K562 (cell line): ENCODE data around the gene PAIP1. TPM values are rescaled to one million over a fixed set of nuclear protein-coding genes. Genes with fewer than 3 reads are reported as not detected.

Source experiments
- ATAC-seq: fragments of 200-7000 bp; cut with Tn5 transposase; 3 replicates; pipeline ENCODE4 v1.9.1; 2020; ENCODE audit warnings: moderate library complexity
- BruUV-seq: library from RNA; stranded (reverse); fragments of 400-500 nt; replicated peaks from 2 replicates; lab custom pipeline; 2021; lab: Mats Ljungman, UMichigan
- CTCF ChIA-PET: fragments of 300-600 bp; formaldehyde crosslinking; extraction: SDS; loops from one replicate; lab custom pipeline; 2021; ENCODE audit warnings: low intra/inter-chr PET ratio; lab: Yijun Ruan, JAX
- POLR2A ChIA-PET: fragments of 300-600, 350-650 bp; sonication (Branson Sonifier 250); formaldehyde crosslinking; extraction: SDS; loops from one replicate; lab custom pipeline; 2021; ENCODE audit warnings: antibody characterized with exemption, inconsistent platforms; lab: Yijun Ruan, JAX
- DNase-seq, 4 experiments: peaks; one replicate each; pipeline versions ENCODE4 v3.0.0 to v3.0.0-alpha.2; 2011 to 2018; ENCODE audit warnings: low spot score in 3 of 4, mixed read lengths in 3 of 4; ENCODE audit errors: extremely low read depth in 1 of 4
- FAIRE-seq: peaks from 2 replicates; lab custom pipeline; 2011; peaks lifted over from hg19 to GRCh38; lab: Jason Lieb, UNC
- H2AFZ ChIP-seq: 2 replicates; pipeline ENCODE4 v1.6.0; 2011; ENCODE audit warnings: low read depth, low read length, control low read depth, inconsistent platforms
- H3K27ac ChIP-seq: fragments of 200-600 bp; 3 replicates; pipeline ENCODE4 v1.8.0; 2011; ENCODE audit warnings: low read depth, mild to moderate bottlenecking, control low read depth, inconsistent platforms, low read length, moderate library complexity, mixed read lengths; ENCODE audit errors: extremely low read depth
- H3K27me3 ChIP-seq, 2 experiments: fragments of 300-600 bp in 1 of 2; 2 replicates in 1 of 2; 3 replicates in 1 of 2; pipeline versions ENCODE4 v1.6.0 to v1.8.0; 2011; ENCODE audit warnings: inconsistent platforms in 2 of 2, low read length in 2 of 2, mild to moderate bottlenecking in 1 of 2, mixed read lengths in 1 of 2, moderate library complexity in 1 of 2; ENCODE audit not compliant: control insufficient read depth in 2 of 2, insufficient read depth in 2 of 2
- H3K36me3 ChIP-seq: fragments of 300-600 bp; 3 replicates; pipeline ENCODE4 v1.8.0; 2011; ENCODE audit warnings: mild to moderate bottlenecking, low read length, inconsistent platforms; ENCODE audit not compliant: control insufficient read depth, insufficient read depth
- H3K4me1 ChIP-seq, 2 experiments: fragments of 200-600 bp in 1 of 2; replicated peaks in 1 of 2; 2 replicates in 1 of 2; 3 replicates in 1 of 2; pipeline versions ENCODE4 v1.5.1 to v1.8.0; 2011; ENCODE audit warnings: inconsistent platforms in 2 of 2, low read length in 2 of 2, mild to moderate bottlenecking in 1 of 2, mixed read lengths in 1 of 2, moderate library complexity in 1 of 2; ENCODE audit not compliant: control insufficient read depth in 2 of 2, insufficient read depth in 2 of 2
- H3K4me2 ChIP-seq: 2 replicates; pipeline ENCODE4 v1.6.1; 2011; ENCODE audit warnings: low read length, control low read depth, inconsistent platforms, mixed read lengths; ENCODE audit not compliant: insufficient read depth
- H3K4me3 ChIP-seq: fragments of 200-600 bp; sonication (generic), shearing (Covaris generic); 2 replicates; pipeline ENCODE4 v1.5.1; 2016; ENCODE audit warnings: control low read depth, inconsistent platforms
- H3K79me2 ChIP-seq: fragments of 200-600 bp; 3 replicates; pipeline ENCODE4 v1.8.0; 2011; ENCODE audit warnings: low read length, inconsistent platforms; ENCODE audit not compliant: control insufficient read depth, insufficient read depth
- H3K9ac ChIP-seq, 2 experiments: 2 replicates each; pipeline versions ENCODE4 v1.6.0 to v1.6.1; 2011; ENCODE audit warnings: low read depth in 2 of 2, low read length in 2 of 2, control low read depth in 1 of 2, inconsistent platforms in 1 of 2, mild to moderate bottlenecking in 1 of 2, mixed read lengths in 1 of 2; ENCODE audit not compliant: insufficient read depth in 1 of 2
- H3K9me1 ChIP-seq: one replicate; pipeline ENCODE4 v1.6.0; 2011; ENCODE audit warnings: inconsistent platforms, mild to moderate bottlenecking, low read length, moderate library complexity; ENCODE audit not compliant: control insufficient read depth, insufficient read depth
- H3K9me3 ChIP-seq: replicated peaks from 2 replicates; pipeline ENCODE4 v1.5.1; 2011; ENCODE audit warnings: low read depth, low read length, inconsistent platforms; ENCODE audit not compliant: control insufficient read depth, insufficient read depth
- H4K20me1 ChIP-seq: replicated peaks from 2 replicates; pipeline ENCODE4 v1.6.1; 2011; ENCODE audit warnings: low read length, inconsistent platforms, mixed read lengths; ENCODE audit not compliant: control insufficient read depth, insufficient read depth
- ARID1B ChIP-seq: fragments of 450-650 bp; IDR thresholded peaks from 2 replicates; pipeline ENCODE4 v1.6.1; 2016; ENCODE audit warnings: antibody characterized with exemption, mild to moderate bottlenecking, inconsistent platforms
- LEF1 ChIP-seq: fragments of 450-650 bp; IDR thresholded peaks from 2 replicates; pipeline ENCODE4 v1.6.1; 2016; ENCODE audit warnings: mild to moderate bottlenecking
- MAFG ChIP-seq: fragments of 450-650 bp; conservative IDR thresholded peaks from 2 replicates; pipeline ENCODE4 v1.6.1; 2016; ENCODE audit warnings: missing genetic modification characterization, missing compliant biosample characterization
- MBD2 ChIP-seq: sonication (generic); IDR thresholded peaks from 2 replicates; pipeline ENCODE4 v1.6.1; 2016; ENCODE audit warnings: low read depth, borderline replicate concordance
- SRSF1 ChIP-seq: fragments of 200-400 bp; formaldehyde crosslinking; IDR thresholded peaks from 2 replicates; pipeline ENCODE4 v1.6.1; 2017; ENCODE audit warnings: mild to moderate bottlenecking, low read depth, low read length, moderate library complexity
- TAF9B ChIP-seq: fragments of 450-650 bp; IDR thresholded peaks from 2 replicates; pipeline ENCODE4 v1.6.1; 2018; ENCODE audit warnings: mild to moderate bottlenecking; ENCODE audit not compliant: partially characterized antibody
- YBX1 ChIP-seq: fragments of 450-650 bp; IDR thresholded peaks from 2 replicates; pipeline ENCODE4 v1.7.1; 2016; ENCODE audit warnings: mild to moderate bottlenecking
- ZFP1 ChIP-seq: fragments of 450-650 bp; formaldehyde crosslinking; IDR thresholded peaks from 2 replicates; pipeline ENCODE4 v1.4.0; 2020; ENCODE audit warnings: mild to moderate bottlenecking, mixed read lengths
- ZNF561 ChIP-seq: fragments of 450-650 bp; formaldehyde crosslinking; conservative IDR thresholded peaks from 2 replicates; pipeline ENCODE4 v1.4.0; 2020; ENCODE audit warnings: mild to moderate bottlenecking, moderate library complexity
- WGBS: fragments of 100-300 bp; shearing (Covaris generic); methylation state at CpG from one replicate; pipeline ENCODE4 v1.1.6; 2016; ENCODE audit warnings: low coverage, mixed read lengths; ENCODE audit not compliant: insufficient coverage; ENCODE audit errors: missing lambda C conversion rate; 5-methylcytosine and 5-hydroxymethylcytosine counted together
- in situ Hi-C: fragments of 300-500 bp; cut with MboI; formaldehyde crosslinking; loops from 4 replicates; pipeline ENCODE4 v1.15.0; 2018; ENCODE audit warnings: inconsistent platforms, mixed read lengths
- intact Hi-C: fragments of 100-400 bp; cut with micrococcal nuclease; formaldehyde crosslinking; loops from 2 replicates; pipeline ENCODE4 v1.14.2; 2022
- polyA plus RNA-seq, 8 experiments: library from polyadenylated mRNA; depleted of rRNA in 4 of 8; stranded (reverse) in 5 of 8; unstranded in 3 of 8; fragments of >200 nt; fragmentation: Nextera tagmentation in 2 of 8; fragmentation: Illumina TruSeq in 1 of 8; extraction: Ambion mirVana in 2 of 8; extraction: Trizol in 1 of 8; gene quantifications; 2 replicates each; pipeline versions ENCODE4 v1.2.1 to v1.2.3, GENCODE V29; 2011 to 2014; ENCODE audit warnings: inconsistent platforms in 1 of 8, missing spikeins in 1 of 8
- total RNA-seq, 7 experiments: library from RNA; depleted of rRNA in 6 of 7; stranded (reverse); fragments of >200 nt in 6 of 7; fragmentation: Illumina TruSeq in 2 of 7; extraction: Trizol in 2 of 7; gene quantifications; 2 replicates each; pipeline versions ENCODE4 v1.2.1 to v1.2.3, GENCODE V29; 2011 to 2021; ENCODE audit warnings: low replicate concordance in 1 of 7

The PAIP1 gene
- total and polyA plus RNA-seq, 9 of the 15 experiments (the other 6 are each of a cell fraction or from before 2014, with no cell fraction given): 51.7 to 181 (median 102) TPM

- 43% methylated on average over 2 of the region's 2 CpGs for WGBS
- H3K9me3 ChIP-seq: no peaks in the 10 kb centered on the region
- 0 out of 3 replicates have a peak, but pooled peaks have one; percentile 10 for ATAC-seq
- intact Hi-C loops: no loop called here
- no peaks in the 10 kb centered on the region for H4K20me1 ChIP-seq
- CTCF ChIA-PET: no interaction called here
- no peak for TF ChIP-seq ARID1B
- no peak for TF ChIP-seq LEF1
- no peak for TF ChIP-seq MBD2
- TF ChIP-seq TAF9B: no peak
- no peak for TF ChIP-seq ZFP1 (CRISPR knock-in tag)
- TF ChIP-seq MAFG (tag): no peak
- TF ChIP-seq ZNF561 (CRISPR knock-in tag): no peak
- TF ChIP-seq SRSF1: no peak
- no peak for TF ChIP-seq YBX1
- TF ChIP-seq, all 486 proteins: peak for 0
- H3K4me1 ChIP-seq: 0 out of 5 replicates have a peak, but pooled peaks cover 0 to 2% of the 10 kb centered on the region in 2 experiments
- no peaks in the 10 kb centered on the region for H3K79me2 ChIP-seq
- H3K27ac ChIP-seq: no peak overlapping the region
- H3K9me1 ChIP-seq: peaks cover 4% of the 10 kb centered on the region
- DNase-seq (no peak), FAIRE-seq (no peak)
- H3K9ac ChIP-seq: no peak overlapping the region
- H3K36me3 ChIP-seq: peaks cover 35% of the 10 kb centered on the region
- H3K4me2 ChIP-seq: no peak overlapping the region
- H3K27me3 ChIP-seq: no peaks in the 10 kb centered on the region
- no TSS peak for BruUV-seq
- in situ Hi-C loops: no loop called here
- no peak overlapping the region for H2AFZ ChIP-seq
- H3K4me3 ChIP-seq: no peak overlapping the region
- POLR2A ChIA-PET: interaction anchor here (0.7 to 2.4 kb wide), 4 partner anchors 8 to 40 kb away, joined by 3 to 10 read pairs (median 6); partner anchors contain the start of genes C5orf34 and TMEM267
These were observed 33.2 kb downstream of the PAIP1 start for GRCh38 chr5:43523662-43524072.
